Stimulated activated naive CD4-positive, alpha-beta T cell (primary cell): Measurements from ENCODE around the gene WNT3.
"Not testable (repeated sequence)": the region's sequence is repeated elsewhere in the genome, so short reads cannot be mapped to it uniquely, and the experiment has no call there.

ENCODE experiments used
- DNase-seq, 6 experiments: peaks; one replicate each; lab custom pipeline; 2025; lab: John Stamatoyannopoulos, UW

The WNT3 gene

DNA sequence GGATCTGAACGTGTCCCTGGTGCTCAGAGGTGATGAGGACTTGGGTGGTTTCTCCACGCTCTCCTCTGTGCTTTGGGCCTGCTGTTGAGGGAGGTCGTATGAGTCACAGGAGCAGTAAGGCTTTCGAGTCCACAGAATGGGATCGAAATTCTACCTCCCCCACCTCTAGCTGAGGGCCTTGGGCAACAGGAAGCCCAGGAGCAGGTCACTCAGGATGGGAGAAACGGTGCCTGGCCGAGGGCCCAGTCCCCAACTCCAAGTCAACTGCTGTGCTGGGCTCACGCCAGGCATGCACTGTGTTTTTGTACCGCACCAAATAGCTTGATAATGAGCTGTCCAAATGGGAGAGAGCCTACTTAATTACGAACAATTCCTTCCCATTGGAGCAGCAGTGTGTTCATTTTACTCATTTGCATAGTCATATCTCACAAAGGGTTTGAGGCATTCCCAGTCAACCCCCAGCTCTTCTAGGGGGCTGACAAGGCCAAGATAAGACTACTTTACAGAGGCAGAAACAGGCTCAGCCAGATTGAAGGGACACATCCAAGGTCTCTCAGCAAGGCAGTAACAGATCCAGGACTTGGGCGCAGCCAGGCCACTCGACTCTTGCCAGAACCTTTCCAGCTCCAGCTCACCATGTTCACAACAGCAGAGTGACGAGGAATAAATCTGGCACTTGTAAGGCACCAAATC, 53.6 kb downstream of the WNT3 start:
- DNase-seq = no peak

DNA sequence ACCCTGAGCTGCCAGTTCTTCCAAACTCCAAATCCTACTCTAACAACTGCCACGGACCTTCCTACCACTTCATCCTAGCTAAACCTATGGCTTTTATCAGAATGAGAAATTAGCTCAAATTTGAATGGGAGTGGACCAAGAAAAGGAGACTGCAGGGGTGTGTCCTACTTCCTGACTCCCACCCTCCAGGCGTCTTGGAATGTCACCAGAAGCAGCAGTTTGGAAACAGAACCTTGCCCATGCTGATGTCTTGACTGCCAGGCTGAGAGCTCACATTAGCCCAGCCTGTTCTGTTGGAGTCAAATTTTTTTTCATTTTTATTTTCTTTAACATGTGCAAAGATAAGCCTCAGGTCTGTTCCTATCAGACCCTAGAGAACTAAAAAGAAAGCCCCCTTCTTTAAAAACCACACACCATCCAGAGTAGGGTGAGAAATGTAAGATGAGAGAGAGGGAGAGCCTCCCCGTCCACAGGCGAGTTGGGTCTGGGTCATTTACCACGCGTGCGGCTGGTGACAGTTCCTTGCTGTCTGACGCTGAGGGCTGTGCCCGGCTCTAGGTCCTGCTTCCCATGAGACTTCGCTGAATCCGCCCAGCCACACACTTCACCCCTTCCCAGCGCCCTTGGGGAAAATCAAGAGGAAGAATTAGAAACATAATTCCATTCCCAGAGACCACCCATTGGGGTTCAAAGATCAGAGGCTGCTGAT, 54.3 kb downstream of the WNT3 start:
- DNase-seq = no peak

DNA sequence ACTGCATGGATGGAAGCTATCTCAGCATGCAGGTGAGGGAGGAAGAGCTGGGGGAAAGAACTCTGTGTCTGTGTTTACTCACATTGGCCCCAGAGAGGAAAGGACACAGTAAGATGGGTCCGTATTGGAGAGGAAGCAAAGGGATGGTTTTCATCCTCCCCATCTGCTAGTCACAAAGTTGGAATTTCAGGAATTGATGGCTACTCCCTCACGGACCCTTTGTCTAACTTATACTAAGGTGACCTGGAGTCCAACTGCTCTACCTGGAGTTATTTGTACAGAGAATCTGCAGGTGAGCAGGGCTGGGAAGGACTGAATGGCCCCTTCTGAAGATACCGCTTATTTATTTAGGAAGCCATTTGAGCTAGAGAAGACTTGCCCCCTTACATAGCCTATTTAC, 55.1 kb downstream of the WNT3 start:
- no peak for DNase-seq

DNA sequence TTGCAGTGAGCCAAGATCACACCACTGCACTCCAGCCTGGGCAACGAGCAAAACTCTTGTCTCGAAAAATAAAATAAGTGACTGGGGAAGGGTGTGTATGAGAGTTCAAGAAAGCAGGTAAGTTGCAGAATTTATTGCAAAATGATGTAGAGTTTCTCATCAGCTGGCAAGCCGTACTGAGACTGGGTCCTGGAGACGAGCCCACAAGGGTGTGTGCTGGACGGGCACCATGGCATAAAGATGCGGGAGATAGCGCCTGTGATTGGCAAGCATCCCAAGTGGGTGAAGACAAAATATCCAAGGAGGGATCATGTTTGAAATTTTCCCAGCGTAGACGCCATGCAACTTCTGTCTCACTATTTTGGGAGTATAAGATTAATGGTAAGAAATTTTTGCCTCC, 59.4 kb downstream of the WNT3 start:
- no peak for DNase-seq

DNA sequence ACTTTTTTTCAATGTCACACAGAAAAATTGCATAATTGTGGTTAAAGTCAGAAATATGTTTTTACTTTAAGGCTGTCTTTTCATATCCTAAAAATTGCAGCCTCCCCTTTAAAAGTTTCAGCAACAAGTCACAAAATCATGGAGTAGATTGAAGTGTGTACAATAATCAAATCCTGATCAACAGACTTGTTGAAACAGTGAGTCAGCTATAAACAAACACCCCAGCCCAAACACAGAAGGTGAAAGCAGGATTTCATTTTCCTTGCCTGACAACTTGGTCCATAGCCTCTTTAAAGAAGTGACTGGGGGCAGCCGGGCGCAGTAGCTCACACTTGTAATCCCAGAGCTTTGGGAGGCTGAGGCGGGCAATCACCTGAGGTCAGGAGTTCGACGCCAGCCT, 59.9 kb downstream of the WNT3 start:
- no peak for DNase-seq

DNA sequence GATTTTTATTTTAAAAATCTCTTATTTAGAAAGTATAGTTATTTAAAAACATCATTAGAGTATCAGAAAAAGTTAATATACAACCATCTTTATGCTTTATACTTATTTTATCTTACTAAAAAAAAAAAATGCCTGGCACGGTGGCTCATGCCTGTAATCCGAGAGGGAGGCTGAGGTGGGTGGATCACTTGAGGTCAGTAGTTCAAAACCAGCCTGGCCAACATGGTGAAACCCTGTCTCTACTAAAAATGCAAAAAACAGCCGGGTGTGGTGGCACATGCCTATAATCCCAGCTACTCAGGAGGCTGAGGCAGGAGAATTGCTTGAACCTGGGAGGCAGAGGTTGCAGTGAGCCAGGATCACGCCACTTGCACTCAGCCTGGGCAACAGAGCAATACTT, 60.9 kb downstream of the WNT3 start:
- DNase-seq = not testable (repeated sequence)

DNA sequence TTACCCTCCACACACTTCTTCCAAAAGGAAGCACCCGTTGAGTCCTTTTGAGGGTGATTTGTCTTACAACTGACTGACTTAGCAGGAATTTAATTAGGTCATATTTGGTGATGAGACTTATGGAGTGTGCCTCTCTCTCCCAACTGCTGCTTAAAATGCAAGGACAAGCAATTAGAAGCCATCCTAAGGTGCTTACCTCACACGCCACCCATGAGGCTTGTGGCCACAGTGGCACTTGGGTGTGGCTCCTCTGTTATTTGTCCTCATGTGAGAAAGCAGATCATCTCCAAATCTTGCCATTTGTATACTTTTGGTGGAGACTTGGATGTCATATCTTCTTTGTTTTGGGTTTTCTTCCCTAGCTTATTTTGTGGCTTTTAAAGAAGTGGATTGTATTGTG, 61.6 kb downstream of the WNT3 start:
- DNase-seq = no peak

DNA sequence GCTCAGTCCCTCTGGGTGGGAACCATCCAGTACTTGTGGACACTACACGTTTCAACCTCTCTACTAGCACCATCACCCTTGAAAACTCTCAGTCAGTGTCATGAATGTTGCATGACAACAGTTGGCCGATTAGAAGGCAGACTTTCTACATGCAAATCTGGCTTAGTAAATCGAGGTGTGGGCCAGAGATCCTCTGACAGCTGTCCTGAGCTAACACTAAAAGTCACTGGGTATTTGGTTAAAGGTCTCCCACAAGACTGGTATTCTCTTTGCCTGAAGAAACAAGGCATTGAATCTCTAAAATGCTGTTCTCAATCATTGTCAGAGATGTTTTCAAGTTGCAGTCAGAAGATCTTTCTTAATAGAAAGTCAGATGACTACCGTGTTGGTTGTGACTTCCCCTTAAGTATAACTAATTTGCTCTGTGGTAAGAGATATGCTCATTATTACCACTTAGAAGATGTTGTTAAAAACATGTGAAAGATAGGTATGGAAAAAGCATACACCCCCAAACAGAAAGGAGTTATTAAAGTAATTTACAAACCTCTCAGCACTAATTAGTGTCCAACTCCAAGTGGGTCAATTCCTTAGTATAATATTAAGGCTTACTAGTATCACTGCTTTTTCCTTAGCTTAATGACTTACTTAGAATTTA, 62.3 kb downstream of the WNT3 start:
- no peak for DNase-seq

DNA sequence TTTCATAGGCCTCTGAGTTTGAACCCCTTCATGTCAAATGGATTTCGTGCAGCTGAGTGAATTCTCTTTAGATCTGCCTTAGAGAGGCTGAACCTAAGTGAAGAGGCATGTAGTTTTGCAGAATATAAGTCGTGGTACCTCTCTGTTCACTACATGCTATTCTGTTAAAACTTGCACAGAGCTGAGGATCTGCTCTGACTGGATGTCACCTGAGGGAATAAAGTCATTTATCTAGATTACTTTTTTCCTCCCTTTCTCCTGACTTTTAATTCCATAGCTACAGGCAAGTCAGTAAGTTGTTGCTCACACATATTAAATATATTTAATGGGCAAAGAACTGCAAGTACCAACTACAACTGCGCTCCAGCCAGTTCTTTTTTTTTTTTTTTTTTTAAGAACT, 64.7 kb downstream of the WNT3 start:
- no peak for DNase-seq

DNA sequence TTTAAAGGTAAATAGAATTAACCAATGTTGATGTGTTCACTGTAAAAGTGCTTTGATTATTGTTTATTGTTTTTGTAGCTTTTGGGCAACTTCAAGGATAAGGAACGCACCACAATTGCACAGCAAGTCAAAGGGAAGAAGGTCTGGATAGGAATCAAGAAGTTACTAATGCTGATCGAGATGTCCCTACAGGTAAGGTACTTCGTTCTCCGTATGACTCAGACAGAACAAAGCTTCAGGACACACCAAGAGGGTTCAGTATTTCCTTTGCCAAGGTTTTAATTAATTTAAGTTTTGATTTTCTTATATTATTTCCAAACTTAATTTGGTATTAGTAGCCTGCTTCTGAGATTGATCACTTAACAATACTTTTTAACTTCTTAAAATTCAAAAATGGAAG, 67.1 kb downstream of the WNT3 start:
- DNase-seq = no peak

DNA sequence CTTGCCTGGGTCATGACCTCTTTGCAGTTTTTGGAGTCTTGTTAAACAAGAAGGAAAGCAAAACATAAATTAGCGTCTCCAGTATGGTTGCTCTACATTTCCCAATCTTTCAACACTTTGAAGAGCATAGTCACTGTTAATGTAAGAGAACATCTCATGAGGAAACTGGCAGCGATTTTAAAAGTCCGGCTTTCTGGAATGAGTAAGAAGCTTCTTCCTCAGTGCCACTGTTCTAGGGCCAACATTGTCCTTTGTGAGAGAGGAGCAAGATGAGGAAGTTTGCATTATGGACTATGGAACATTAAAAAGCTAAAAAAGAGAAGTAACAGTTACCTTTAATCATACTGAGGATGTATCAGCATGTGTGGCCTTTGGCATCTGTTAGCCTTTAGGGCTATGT, 73.1 kb downstream of the WNT3 start:
- DNase-seq = no peak

DNA sequence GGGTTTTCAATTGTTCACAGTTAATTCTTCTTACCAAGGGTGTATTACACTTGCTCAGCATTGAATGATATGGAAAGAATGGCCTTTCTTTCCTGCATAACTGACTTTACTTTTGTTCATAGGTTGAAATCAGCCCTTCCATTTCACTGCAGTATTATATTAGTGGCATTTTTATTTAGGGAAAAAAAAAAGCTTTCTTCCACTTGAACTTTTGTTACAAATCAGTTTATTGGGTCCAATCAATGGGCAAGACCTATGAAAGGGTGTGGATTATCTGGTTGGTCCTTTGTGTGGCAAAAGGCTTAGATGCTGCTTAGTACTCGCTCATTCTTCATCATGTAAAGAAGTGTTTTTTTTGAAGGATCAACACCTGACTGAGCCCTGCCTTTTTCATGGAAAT, 74.1 kb downstream of the WNT3 start:
- DNase-seq = no peak

DNA sequence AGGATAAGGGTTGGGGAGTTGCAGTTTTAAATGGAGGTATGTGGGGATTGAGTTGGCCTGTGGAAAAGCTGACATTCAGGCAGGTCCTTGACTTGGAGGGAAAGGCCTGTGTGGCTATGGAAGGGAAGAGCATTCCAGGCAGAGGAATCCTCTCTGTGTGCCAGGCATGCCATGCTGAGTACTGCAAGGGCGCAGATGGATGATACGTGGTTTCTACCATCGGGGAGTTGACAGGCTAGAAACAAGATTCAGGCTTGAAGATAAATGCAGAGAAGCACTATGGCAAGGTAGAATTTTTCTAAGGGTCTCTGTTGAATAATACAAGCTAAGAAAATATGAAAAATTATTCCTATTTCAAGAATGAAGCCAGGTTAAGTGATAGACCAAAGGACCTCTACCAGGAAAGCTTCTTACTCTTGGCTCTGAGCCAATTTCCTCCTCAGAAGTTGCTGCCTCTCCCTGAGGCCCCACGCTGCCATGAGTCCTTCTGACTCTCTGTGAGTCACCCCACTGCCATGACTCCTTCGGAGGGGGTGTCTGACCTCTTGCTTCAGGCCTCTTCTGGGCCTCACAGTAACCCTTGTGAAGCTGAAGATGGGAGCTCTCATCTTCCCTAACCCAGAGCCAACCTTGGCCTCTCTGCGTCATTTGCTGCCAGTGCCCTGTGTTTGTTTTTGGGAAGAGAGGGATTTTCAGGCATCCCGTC, 75.8 kb downstream of the WNT3 start:
- no peak for DNase-seq

DNA sequence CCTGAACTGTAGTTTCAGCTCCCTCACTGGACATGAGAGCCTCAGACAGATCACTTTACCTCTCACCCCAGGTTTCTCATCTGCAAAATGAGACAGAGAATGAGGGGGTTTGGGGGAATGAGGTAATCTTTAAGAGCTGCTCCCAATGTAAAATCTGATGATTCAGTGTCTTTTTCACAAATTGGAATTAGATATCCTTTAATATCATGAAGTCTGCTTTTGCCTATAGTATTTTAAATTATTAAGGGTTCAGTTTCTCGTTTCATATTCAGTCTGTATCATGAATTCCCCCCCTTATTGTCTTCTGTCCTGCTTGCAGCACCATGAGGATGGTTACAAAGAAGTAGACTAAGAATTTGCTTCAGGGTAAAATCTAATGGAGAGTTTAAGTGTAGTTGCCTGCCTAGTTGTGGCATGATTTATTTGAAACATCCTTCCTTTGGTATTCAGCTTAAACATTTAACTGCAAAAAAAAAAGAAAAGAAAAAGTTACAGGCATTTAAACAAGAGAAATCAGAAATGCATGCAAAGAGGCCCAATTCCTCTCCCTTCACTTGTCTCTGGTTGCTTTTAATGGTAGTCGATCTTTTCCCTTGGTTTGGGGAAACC, 77.3 kb downstream of the WNT3 start:
- no peak for DNase-seq

DNA sequence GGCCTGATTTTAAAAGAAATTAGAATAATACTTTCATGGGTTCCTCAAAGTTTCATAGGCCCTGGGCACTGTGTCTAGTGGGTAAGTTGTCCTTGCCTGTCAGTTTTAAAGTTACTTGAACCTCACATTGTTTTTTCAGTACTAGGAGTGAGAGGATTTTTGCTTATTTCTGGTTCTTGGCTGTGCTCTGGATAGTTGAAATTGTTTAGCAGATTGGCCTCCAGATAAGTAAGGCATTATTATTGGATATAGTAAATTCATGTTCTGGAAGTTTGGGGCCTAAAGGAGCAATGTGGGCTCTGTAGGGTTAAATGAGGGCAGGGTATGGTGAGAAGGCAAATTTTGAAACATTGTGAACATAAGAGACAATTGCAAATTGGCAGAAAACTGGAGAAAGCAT, 78.5 kb downstream of the WNT3 start:
- no peak for DNase-seq

DNA sequence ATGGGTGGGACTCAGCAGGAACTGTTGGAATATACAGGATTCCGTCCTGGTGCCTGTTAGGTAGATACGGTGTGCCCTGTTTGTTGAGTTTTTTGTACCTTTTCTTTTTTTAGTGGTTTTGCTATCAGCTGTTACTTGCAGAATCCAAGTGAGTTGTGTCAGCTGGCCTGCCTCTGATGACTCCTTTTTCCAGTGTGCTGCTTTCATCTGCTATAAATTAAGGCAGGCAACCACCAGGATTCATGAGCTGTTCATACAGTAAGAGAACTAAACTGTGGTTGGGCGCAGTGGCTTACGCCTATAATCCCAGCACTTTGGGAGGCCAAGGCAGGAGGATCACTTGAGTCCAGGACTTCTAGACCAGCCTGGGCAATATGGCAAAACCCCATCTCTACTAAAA, 79.9 kb downstream of the WNT3 start:
- DNase-seq = no peak

DNA sequence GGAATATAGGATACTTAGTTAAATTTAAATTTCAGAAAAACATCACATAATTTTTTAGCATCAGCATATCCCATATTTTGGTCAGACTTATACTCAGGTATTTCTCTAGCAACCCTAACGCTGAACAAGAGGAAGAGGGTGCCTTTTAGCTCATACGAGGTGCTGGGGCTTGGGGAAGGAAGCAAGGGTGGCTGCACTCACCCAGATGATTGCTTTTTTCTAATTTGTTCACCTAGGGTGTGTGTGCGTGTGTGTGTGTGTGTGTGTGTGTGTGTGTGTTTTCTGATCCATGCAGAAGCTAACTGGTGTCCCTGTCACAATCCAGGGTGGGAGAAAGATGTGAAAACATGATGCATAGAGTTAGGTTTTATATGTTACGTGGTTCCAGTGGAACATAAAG, 81.2 kb downstream of the WNT3 start:
- DNase-seq = no peak

DNA sequence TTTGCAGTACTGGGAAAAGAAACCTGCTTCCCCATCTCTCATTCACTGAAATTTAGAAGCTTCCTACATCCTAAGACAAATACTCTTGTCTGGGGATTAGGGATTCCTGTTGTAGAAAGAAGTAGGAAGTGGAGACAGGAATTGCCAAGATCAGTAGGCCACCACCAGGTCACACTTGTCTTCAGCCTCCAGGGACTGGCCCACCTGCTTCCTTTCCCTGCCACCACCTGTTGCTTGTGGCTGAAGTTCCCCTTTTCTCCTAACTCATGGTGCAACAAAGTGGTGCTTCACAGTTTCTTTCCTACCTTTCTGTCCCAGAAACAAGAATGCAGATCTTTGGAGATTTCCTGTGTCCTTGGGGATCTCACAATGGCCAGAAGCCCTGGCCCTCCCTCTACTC, 82.4 kb downstream of the WNT3 start:
- DNase-seq = no peak

DNA sequence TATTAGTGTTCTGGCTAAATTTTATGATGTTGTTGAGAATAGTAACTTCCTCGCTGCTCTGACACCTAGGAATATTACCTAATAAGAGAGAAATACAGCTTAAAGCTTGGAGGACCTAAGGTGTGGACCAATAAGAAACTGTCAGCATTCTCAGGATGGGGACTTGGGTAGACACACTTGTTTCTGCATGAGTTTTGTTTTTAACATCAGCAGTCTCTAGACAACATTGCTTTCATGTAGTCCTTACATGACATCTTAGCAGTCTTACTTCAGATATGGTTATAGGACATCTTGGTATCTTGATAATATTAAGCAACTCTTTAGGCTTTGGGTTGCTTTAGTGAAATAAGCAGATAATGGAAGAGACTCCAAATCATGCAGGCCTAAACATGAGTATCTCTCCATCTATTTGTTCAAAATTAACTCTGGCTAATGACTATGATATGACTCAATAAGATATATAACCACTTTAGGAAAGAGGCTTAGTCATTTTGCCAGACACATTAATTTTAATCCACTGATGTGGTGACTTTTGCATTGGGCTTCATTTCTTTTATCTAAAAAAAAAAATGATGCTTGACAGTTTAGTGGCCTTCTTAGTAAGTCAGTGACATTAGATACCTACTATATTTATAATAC, 84.5 kb downstream of the WNT3 start:
- no peak for DNase-seq

DNA sequence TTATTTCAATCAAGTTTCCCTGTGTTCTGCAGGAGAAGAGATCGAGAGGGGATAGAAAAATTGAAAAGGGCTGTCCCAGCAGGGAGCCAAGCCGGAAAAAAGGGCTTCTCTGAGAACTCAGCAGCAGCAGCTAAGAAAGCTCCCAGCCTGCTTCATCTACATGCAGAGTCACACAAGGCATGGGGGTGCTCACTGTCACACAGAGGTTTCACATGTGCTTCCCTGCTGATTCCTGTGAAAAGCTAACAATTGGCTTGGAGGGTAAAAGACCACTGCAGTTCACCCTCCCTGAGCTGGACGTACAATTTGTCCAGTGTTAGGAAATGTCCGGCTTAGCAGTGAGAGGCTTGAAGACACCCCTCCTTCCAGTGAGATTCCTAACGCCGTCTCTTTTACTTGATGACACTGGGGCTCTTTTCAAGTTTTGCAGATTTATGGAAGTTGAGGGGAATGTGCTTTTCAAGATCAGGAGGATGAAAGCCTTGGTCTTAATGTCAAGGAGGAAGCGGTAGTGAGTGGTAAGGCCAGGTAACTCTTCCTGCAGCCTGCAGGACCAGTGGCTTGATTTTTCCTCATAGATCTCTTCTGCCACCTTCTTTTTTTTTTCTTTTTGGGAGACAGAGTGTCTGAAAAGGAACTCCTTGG, 85.6 kb downstream of the WNT3 start:
- DNase-seq = no peak

DNA sequence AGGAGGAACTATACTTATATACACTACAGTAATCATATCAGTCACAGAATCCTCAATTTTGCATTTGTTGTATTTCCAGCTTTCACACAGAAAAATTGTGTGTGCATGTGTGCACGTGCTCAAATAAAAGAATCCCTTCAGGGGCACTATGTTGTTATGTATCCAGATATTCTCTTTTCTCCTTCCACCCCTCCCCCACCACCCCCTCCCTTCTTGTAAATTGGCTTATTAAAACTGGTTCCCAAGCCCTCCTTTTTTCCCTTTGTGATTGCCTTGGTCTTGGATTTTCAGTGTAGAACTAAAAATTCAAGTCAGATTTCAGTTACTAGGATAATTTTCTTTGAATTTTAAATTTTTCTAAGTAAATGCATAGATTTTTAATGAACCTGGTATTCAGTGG, 86.3 kb downstream of the WNT3 start:
- no peak for DNase-seq
